Prostate gland (tissue), 2 donors: ENCODE data around the gene MRNIP.

Source experiments
- CTCF ChIP-seq, 4 experiments: fragments of 200-600 bp in 2 of 4; fragments of 450-650 bp in 2 of 4; sonication (generic) in 2 of 4; IDR thresholded peaks; 1 replicate in 3 of 4; 2 replicates in 1 of 4; pipeline ENCODE4 v1.5.1; 2016 to 2019; ENCODE audit warnings: antibody characterized with exemption in 4 of 4, mild to moderate bottlenecking in 2 of 4, moderate library complexity in 2 of 4
- POLR2A ChIP-seq: fragments of 450-650 bp; IDR thresholded peaks from one replicate; pipeline ENCODE4 v1.6.1; 2016; ENCODE audit warnings: antibody characterized with exemption, mild to moderate bottlenecking
- POLR2AphosphoS5 ChIP-seq: sonication (generic); formaldehyde crosslinking; IDR thresholded peaks from one replicate; pipeline ENCODE4 v1.6.1; 2017; ENCODE audit warnings: antibody characterized with exemption

DNA sequence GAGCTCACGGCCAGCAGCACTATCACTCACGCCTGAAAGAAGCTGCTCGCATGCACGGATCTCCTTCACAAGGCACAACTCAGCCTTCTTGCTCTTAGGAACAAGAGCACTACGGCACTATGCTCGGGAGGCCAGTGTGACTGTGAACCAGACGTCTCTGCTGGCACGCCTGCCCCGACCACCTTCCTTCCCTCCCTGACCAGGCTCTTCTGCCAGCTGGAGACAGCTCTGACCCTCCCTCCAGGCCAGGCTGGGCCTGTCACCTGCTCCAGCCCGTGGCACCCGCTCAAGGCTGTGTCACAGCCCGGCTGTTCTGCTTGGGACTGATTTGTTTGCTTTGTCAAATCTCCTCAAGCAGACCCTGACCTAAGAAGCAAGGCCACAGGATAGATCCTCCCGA lies 42.1 kb upstream of the MRNIP start:
- TF ChIP-seq CTCF (IDR thresholded peaks at IDR 0.05) (no peak), POLR2A (no peak), POLR2AphosphoS5 (no peak)
